ENCODE results near the gene TCF4.

- TF ChIP-seq EZH2 (IDR thresholded peaks at IDR 0.05; ENCODE audit: low read length, unreplicated experiment) = no peak
- TF ChIP-seq CTCF (conservative IDR thresholded peaks at IDR 0.05; ENCODE audit: low read depth, low read length) = no peak
- TF ChIP-seq EZH2phosphoT487 (IDR thresholded peaks at IDR 0.05; ENCODE audit: borderline replicate concordance, low read length) = no peak
Measured at GRCh38 chr18:55419947-55420664, 167.9 kb downstream of the TCF4 start.
